Fibroblast of lung (primary cell): Measurements from ENCODE around the gene MGST2. TPM values are rescaled to one million over a fixed set of nuclear protein-coding genes. Genes with fewer than 3 reads are reported as not detected.

Experiments used
- DNase-seq, 2 donors: peaks; one replicate each; pipeline versions ENCODE4 v3.0.0 to v3.0.0-alpha.2; 2010; ENCODE audit warnings: low read depth in 2 of 2
- H2AFZ ChIP-seq: 2 replicates; pipeline ENCODE4 v1.5.1; 2012; ENCODE audit warnings: low read length, control low read depth, inconsistent platforms
- H3K27ac ChIP-seq: 2 replicates; pipeline ENCODE4 v1.5.1; 2011; ENCODE audit warnings: low read length, control low read depth; ENCODE audit not compliant: insufficient read depth
- H3K27me3 ChIP-seq: 2 replicates; pipeline ENCODE4 v1.5.1; 2011; ENCODE audit warnings: mild to moderate bottlenecking, low read length; ENCODE audit not compliant: control insufficient read depth, insufficient read depth
- H3K36me3 ChIP-seq: 2 replicates; pipeline ENCODE4 v1.5.1; 2011; ENCODE audit warnings: low read length; ENCODE audit not compliant: control insufficient read depth, insufficient read depth
- H3K4me1 ChIP-seq: 2 replicates; pipeline ENCODE4 v1.5.1; 2011; ENCODE audit warnings: low read length; ENCODE audit not compliant: control insufficient read depth, insufficient read depth; ENCODE audit errors: extremely low read depth
- H3K4me2 ChIP-seq: 2 replicates; pipeline ENCODE4 v1.5.1; 2011; ENCODE audit warnings: low read length, control low read depth; ENCODE audit not compliant: insufficient read depth; ENCODE audit errors: extremely low read depth
- H3K4me3 ChIP-seq, 4 experiments: fragments of 200-600 bp in 1 of 4; sonication (generic) in 1 of 4; replicated peaks in 1 of 4; 2 replicates each; pipeline ENCODE4 v1.5.1; 2011 to 2016; ENCODE audit warnings: low read length in 4 of 4, low read depth in 3 of 4, mild to moderate bottlenecking in 3 of 4, control low read depth in 2 of 4, inconsistent platforms in 1 of 4, mixed read lengths in 1 of 4; ENCODE audit not compliant: insufficient read depth in 1 of 4; ENCODE audit errors: control extremely low read depth in 1 of 4
- H3K79me2 ChIP-seq: 2 replicates; pipeline ENCODE4 v1.5.1; 2012; ENCODE audit warnings: mild to moderate bottlenecking, low read length, inconsistent platforms; ENCODE audit not compliant: control insufficient read depth, insufficient read depth
- H3K9ac ChIP-seq: 2 replicates; pipeline ENCODE4 v1.5.1; 2011; ENCODE audit warnings: mild to moderate bottlenecking, low read length, control low read depth; ENCODE audit not compliant: insufficient read depth
- H3K9me3 ChIP-seq: 2 replicates; pipeline ENCODE4 v1.5.1; 2012; ENCODE audit warnings: low read depth, low read length; ENCODE audit not compliant: control insufficient read depth, insufficient read depth
- H4K20me1 ChIP-seq: 2 replicates; pipeline ENCODE4 v1.5.1; 2011; ENCODE audit warnings: low read length; ENCODE audit not compliant: control insufficient read depth, insufficient read depth; ENCODE audit errors: extremely low read depth
- CTCF ChIP-seq, 2 donors: IDR thresholded peaks in 1 of 2; conservative IDR thresholded peaks in 1 of 2; 1 replicate in 1 of 2; 2 replicates in 1 of 2; pipeline ENCODE4 v1.5.1; 2011 to 2012; ENCODE audit warnings: low read length in 2 of 2, control low read depth in 1 of 2, inconsistent platforms in 1 of 2, low read depth in 1 of 2, mild to moderate bottlenecking in 1 of 2
- EZH2 ChIP-seq: IDR thresholded peaks from 2 replicates; pipeline ENCODE4 v1.5.1; 2012; ENCODE audit warnings: low read length, control low read depth, mild to moderate bottlenecking; ENCODE audit errors: missing control alignments
- polyA plus RNA-seq, 2 donors: library from polyadenylated mRNA; depleted of rRNA in 1 of 2; stranded (reverse) in 1 of 2; unstranded in 1 of 2; fragments of >200 nt; gene quantifications; 2 replicates each; pipeline ENCODE4 v1.2.1, GENCODE V29; 2011 to 2012; ENCODE audit warnings: missing spikeins in 1 of 2
- total RNA-seq: library from RNA; depleted of rRNA; stranded (reverse); fragments of >200 nt; gene quantifications from 2 replicates; pipeline ENCODE4 v1.2.1, GENCODE V29; 2014

Gene MGST2
- total and polyA plus RNA-seq, 2 donors (not counting 1 experiment from before 2014, with no cell fraction given): 5.3 to 20.1 TPM

GRCh38 chr4:139643042-139643895 lies 22.4 kb upstream of the MGST2 start:
- Histone ChIP-seq H3K4me2 (no peak overlapping the region), H3K4me1 (no peaks in the 10 kb centered on the region), H3K27ac (no peak overlapping the region), H3K36me3 (no peaks in the 10 kb centered on the region), H3K9ac (no peak overlapping the region), H3K4me3 (no peak overlapping the region), H3K79me2 (no peaks in the 10 kb centered on the region), H4K20me1 (no peaks in the 10 kb centered on the region), H2AFZ (no peak overlapping the region), H3K9me3 (no peaks in the 10 kb centered on the region), H3K27me3 (no peaks in the 10 kb centered on the region)
- DNase-seq: no peak
- TF ChIP-seq CTCF (conservative IDR thresholded peaks at IDR 0.05 in 1 of 2, IDR thresholded peaks at IDR 0.05 in 1 of 2; ENCODE audit: low read depth in 1 of 2, low read length in 2 of 2) (no peak), EZH2 (no peak)

DNA sequence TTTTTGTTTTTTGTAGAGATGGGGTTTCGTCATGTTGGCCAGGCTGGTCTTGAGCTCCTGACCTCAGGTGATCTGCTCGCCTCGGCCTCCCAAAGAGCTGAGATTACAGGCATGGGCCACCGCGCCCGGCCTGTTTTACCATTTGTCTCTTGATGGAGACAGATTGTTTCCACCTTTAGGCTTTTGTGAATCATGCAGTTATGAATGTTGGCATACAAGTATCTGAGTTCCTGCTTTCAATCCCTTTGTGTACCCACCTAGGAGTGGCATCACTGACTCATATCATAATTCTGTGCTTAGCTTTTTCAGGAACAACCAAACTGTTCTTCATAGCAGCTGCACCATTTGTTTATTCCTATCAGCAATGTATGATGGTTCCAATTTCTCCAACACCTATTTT lies 20.2 kb upstream of the MGST2 start:
- DNase-seq: no peak

DNA sequence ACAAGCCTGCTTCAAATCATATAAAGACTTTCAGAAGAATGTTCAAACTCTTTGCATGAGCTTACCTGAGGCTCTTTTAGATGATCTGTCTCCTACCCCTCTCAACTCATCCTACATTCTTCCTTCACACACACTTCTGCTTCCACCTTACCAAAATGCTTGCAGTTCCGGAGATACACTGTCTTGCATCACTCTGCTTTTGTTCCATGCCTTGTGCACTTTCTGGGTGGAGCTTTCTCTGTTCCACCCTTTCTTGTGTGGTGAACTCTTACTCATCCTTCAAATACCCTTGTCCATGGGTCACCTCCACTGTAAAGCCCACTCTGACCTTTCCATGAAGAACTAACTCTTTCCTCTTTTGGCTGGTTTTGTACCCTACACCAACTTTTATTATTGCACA lies 18.4 kb upstream of the MGST2 start:
- no peaks in the 10 kb centered on the region for H3K36me3 ChIP-seq
- H3K4me3 ChIP-seq: no peak overlapping the region
- H3K4me1 ChIP-seq: no peaks in the 10 kb centered on the region
- H2AFZ ChIP-seq: no peak overlapping the region
- H3K9ac ChIP-seq: no peak overlapping the region
- no peaks in the 10 kb centered on the region for H3K9me3 ChIP-seq
- no peak for TF ChIP-seq CTCF (conservative IDR thresholded peaks at IDR 0.05 in 1 of 2, IDR thresholded peaks at IDR 0.05 in 1 of 2; ENCODE audit: low read depth in 1 of 2, low read length in 2 of 2)
- TF ChIP-seq EZH2: no peak
- H4K20me1 ChIP-seq: no peaks in the 10 kb centered on the region
- H3K27me3 ChIP-seq: no peaks in the 10 kb centered on the region
- H3K79me2 ChIP-seq: no peaks in the 10 kb centered on the region
- no peak overlapping the region for H3K27ac ChIP-seq
- no peak overlapping the region for H3K4me2 ChIP-seq
- DNase-seq: no peak

More for the DNA sequence above, 20.2 kb upstream of the MGST2 start:
- H3K4me1 ChIP-seq: no peaks in the 10 kb centered on the region
- H3K79me2 ChIP-seq: no peaks in the 10 kb centered on the region
- H2AFZ ChIP-seq: no peak overlapping the region
- no peak overlapping the region for H3K9ac ChIP-seq
- no peak overlapping the region for H3K4me2 ChIP-seq
- no peaks in the 10 kb centered on the region for H3K36me3 ChIP-seq
- H4K20me1 ChIP-seq: no peaks in the 10 kb centered on the region
- H3K27ac ChIP-seq: no peak overlapping the region
- TF ChIP-seq CTCF (conservative IDR thresholded peaks at IDR 0.05 in 1 of 2, IDR thresholded peaks at IDR 0.05 in 1 of 2; ENCODE audit: low read depth in 1 of 2, low read length in 2 of 2) (no peak), EZH2 (no peak)
- H3K4me3 ChIP-seq: no peak overlapping the region
- no peaks in the 10 kb centered on the region for H3K9me3 ChIP-seq
- H3K27me3 ChIP-seq: no peaks in the 10 kb centered on the region
